AG04450 (cell line): ENCODE data around the gene LRRK1. TPM values are rescaled to one million over a fixed set of nuclear protein-coding genes. Genes with fewer than 3 reads are reported as not detected.

Experiments
- CTCF ChIA-PET: fragments of 300-600, 350-600 bp; formaldehyde crosslinking; extraction: SDS; loops from one replicate; lab custom pipeline; 2022; ENCODE audit warnings: antibody characterized with exemption, inconsistent platforms; lab: Charles Lee
- POLR2A ChIA-PET: fragments of 350-600 bp; formaldehyde crosslinking; extraction: SDS; loops from one replicate; lab custom pipeline; 2021; ENCODE audit warnings: antibody characterized with exemption, inconsistent platforms; lab: Yijun Ruan, JAX
- DNase-seq: peaks from one replicate; pipeline ENCODE4 v3.0.0-alpha.2; 2011; ENCODE audit warnings: low read depth, low spot score
- H3K27ac ChIP-seq: one replicate; pipeline ENCODE4 v1.5.1; 2012; ENCODE audit warnings: low read depth, low read length, control low read depth
- H3K27me3 ChIP-seq: one replicate; pipeline ENCODE4 v1.6.0; 2012; ENCODE audit warnings: low read length; ENCODE audit not compliant: control insufficient read depth, insufficient read depth
- H3K4me3 ChIP-seq: 2 replicates; pipeline ENCODE4 v1.5.1; 2011; ENCODE audit warnings: mild to moderate bottlenecking, low read depth, low read length, control low read depth
- H3K9me3 ChIP-seq: 2 replicates; pipeline ENCODE4 v1.5.1; 2012; ENCODE audit warnings: low read length; ENCODE audit not compliant: control insufficient read depth, insufficient read depth
- polyA plus RNA-seq: library from polyadenylated mRNA; depleted of rRNA; stranded (reverse); fragments of >200 nt; gene quantifications from 2 replicates; pipeline ENCODE4 v1.2.3, GENCODE V29; 2011
- TF ChIP-seq, protein P1 (sequence below): IDR thresholded peaks from 2 replicates; pipeline ENCODE4 v1.5.1; 2011; ENCODE audit warnings: low read depth, low read length, control low read depth, inconsistent platforms

Gene LRRK1
- polyA plus RNA-seq, 1 experiment: 5.6 TPM

DNA sequence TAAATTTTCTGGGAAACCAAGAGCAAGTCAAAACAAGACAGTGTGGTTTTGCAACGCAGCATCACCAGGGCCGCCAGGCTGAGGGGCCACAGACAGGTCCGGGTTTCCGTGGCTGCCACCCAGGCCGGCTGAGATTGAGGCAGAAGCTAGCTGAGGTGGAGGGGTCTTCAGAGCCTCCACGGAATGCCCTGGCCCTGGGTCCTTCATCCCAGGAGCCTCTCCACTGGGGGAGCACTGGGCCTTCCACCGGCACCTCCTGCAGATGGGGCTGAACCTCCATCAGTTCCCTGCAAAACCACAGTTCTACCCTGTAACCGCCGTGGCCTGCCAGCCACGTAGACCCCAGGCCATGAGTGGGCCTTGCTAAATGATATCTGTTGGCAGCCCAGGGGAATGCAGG is 180.0 kb downstream of the LRRK1 start:
- Histone ChIP-seq H3K27ac (no peak overlapping the region), H3K27me3 (no peaks in the 10 kb centered on the region), H3K9me3 (peaks cover 19% of the 10 kb centered on the region), H3K4me3 (no peak overlapping the region)
- CTCF ChIA-PET: interaction anchor here (0.7 kb wide), 1 partner anchor 16 kb away, joined by 3 read pairs; no protein-coding TSS in a partner anchor
- POLR2A ChIA-PET: no interaction called here
- TF ChIP-seq, protein P1, sequence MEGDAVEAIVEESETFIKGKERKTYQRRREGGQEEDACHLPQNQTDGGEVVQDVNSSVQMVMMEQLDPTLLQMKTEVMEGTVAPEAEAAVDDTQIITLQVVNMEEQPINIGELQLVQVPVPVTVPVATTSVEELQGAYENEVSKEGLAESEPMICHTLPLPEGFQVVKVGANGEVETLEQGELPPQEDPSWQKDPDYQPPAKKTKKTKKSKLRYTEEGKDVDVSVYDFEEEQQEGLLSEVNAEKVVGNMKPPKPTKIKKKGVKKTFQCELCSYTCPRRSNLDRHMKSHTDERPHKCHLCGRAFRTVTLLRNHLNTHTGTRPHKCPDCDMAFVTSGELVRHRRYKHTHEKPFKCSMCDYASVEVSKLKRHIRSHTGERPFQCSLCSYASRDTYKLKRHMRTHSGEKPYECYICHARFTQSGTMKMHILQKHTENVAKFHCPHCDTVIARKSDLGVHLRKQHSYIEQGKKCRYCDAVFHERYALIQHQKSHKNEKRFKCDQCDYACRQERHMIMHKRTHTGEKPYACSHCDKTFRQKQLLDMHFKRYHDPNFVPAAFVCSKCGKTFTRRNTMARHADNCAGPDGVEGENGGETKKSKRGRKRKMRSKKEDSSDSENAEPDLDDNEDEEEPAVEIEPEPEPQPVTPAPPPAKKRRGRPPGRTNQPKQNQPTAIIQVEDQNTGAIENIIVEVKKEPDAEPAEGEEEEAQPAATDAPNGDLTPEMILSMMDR: no peak
- no peak for DNase-seq

DNA sequence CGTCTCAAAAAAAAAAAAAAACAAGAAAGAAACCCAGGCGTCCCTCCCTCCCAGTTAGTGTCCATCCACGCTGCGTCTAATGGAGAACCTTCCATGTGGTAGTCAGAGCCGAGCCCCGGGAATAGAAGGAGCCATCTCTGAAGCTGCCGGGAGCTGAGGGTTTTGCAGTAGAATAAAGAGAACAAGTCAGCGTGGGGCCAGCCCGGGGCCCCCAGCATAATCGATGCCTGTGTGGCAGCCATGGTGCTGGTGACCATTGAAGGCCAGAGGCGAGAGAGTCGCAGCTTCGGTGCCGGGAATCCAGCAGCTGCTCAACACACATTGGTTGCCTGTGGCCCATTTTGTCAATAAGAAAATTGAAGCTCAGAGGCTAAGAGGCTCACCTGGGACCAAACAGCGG is 181.0 kb downstream of the LRRK1 start:
- Histone ChIP-seq H3K27ac (no peak overlapping the region), H3K27me3 (no peaks in the 10 kb centered on the region), H3K4me3 (no peak overlapping the region), H3K9me3 (peaks cover 19% of the 10 kb centered on the region)
- TF ChIP-seq, protein P1: no peak
- no peak for DNase-seq
- CTCF ChIA-PET: interaction anchor here (0.7 kb wide), 1 partner anchor 15 kb away, joined by 3 read pairs; no protein-coding TSS in a partner anchor
- POLR2A ChIA-PET: no interaction called here

DNA sequence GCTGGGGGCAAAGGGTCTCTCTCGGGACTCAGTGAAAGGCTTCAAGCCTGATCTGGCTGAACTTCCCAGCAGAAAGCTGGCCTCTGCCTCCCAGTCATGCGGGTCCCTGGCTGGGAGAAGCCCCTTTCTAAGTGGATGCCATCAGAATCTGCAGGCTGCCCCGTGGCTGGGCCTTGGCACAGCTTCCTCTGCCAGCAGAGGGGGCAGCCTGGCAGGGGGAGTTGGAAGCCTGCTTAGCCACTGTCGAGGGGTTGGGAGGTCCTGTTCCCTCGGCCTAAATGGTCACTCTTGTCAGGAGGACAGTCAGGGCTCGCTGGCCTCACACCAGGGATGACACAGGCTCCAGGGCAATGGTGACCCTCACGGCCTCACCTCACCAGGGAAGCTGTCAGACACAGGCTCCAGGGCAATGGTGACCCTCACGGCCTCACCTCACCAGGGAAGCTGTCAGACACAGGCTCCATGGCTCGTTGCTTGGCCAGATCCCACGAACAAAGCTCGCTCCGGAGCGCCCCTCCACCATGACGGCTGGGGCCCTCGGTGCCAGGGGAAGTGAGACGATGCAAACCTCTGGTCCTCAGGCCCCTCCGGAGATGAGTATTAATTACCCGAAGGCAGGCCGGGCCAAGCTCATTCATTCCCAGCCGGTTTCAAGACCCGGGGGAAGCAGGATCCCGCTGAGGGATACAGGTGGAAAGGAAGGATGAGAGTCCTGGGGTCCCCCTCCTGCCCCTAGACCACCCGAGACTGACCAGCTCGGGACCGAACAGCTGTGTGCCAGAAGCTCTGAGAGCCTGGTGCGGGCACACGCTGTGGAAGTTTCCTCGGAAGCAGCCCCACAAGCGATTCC is 181.7 kb downstream of the LRRK1 start:
- POLR2A ChIA-PET: no interaction called here
- no peaks in the 10 kb centered on the region for H3K27me3 ChIP-seq
- peaks cover 19% of the 10 kb centered on the region for H3K9me3 ChIP-seq
- TF ChIP-seq, protein P1: no peak
- H3K4me3 ChIP-seq: no peak overlapping the region
- no peak overlapping the region for H3K27ac ChIP-seq
- no peak for DNase-seq
- CTCF ChIA-PET: interaction anchor here (0.6 to 0.9 kb wide), 2 partner anchors 11 to 357 kb away, joined by 3 read pairs; no protein-coding TSS in a partner anchor

DNA sequence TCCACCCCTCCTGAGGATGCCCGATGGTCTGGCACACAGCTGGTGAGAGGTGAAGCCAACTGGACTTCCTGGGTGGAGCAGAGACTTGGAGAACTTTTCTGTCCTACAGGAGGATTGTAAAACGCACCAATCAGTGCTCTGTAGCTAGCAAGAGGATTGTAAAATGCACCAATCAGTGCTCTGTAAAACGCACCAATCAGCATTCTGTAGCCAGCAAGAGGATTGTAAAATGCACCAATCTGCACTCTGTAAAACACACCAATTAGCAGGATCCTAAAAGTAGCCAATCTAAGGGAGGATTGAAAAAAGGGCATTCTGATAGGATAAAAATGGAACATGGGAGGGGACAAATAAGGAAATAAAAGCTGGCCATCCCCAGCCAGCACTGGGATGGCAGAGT is 182.5 kb downstream of the LRRK1 start:
- POLR2A ChIA-PET: no interaction called here
- TF ChIP-seq, protein P1: no peak
- Histone ChIP-seq H3K27me3 (no peaks in the 10 kb centered on the region), H3K4me3 (no peak overlapping the region), H3K27ac (no peak overlapping the region), H3K9me3 (peaks cover 19% of the 10 kb centered on the region)
- CTCF ChIA-PET: interaction anchor here (0.9 kb wide), 1 partner anchor 12 kb away, joined by 3 read pairs; no protein-coding TSS in a partner anchor
- no peak for DNase-seq

DNA sequence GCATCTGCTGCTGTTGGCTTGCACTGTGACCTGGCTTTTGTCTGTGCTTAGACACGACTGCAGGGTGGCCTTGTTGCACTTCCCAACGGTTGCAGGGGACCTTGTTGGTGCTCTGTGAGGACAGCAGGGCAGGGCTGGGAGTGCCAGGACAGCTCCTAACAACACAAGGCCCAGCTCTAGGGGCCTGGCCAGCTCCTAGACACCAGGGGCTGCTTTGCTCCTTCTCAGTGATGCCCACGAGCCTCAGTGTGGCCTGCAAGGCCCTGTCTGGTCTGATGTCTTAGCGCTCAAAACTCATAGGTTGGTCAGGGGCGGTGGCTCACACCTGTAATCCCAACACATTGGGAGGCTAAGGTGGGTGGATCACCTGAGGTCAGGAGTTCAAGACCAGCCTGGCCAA is 183.6 kb downstream of the LRRK1 start:
- POLR2A ChIA-PET: no interaction called here
- Histone ChIP-seq H3K27ac (no peak overlapping the region), H3K27me3 (no peaks in the 10 kb centered on the region), H3K9me3 (peaks cover 19% of the 10 kb centered on the region), H3K4me3 (no peak overlapping the region)
- CTCF ChIA-PET: interaction anchor here (0.8 kb wide), 1 partner anchor 156 kb away, joined by 3 read pairs; no protein-coding TSS in a partner anchor
- no peak for DNase-seq
- TF ChIP-seq, protein P1: no peak
